Calu3 (cell line): Measurements from ENCODE around the gene HEMGN. TPM values are rescaled to one million over a fixed set of nuclear protein-coding genes. Genes with fewer than 3 reads are reported as not detected.

Experiments
- BruUV-seq: library from RNA; stranded (reverse); fragments of 400-500 nt; replicated peaks from 2 replicates; lab custom pipeline; 2021; lab: Mats Ljungman, UMichigan
- CTCF ChIA-PET: fragments of 300-600 bp; sonication (Branson Sonifier 250); formaldehyde crosslinking; loops from one replicate; lab custom pipeline; 2022; ENCODE audit warnings: antibody characterized with exemption; lab: Charles Lee
- DNase-seq: peaks from one replicate; pipeline ENCODE4 v3.0.0; 2022
- H3K27ac Mint-ChIP-seq: one replicate; pipeline ENCODE4 v1.8.0; 2022; ENCODE audit warnings: mixed read lengths; ENCODE audit not compliant: unreplicated experiment
- H3K27me3 Mint-ChIP-seq: one replicate; pipeline ENCODE4 v1.8.0; 2022; ENCODE audit warnings: mixed read lengths; ENCODE audit not compliant: unreplicated experiment
- H3K36me3 Mint-ChIP-seq: one replicate; pipeline ENCODE4 v1.8.0; 2022; ENCODE audit warnings: mild to moderate bottlenecking, moderate library complexity, mixed read lengths; ENCODE audit not compliant: insufficient read depth, unreplicated experiment
- H3K4me1 Mint-ChIP-seq: one replicate; pipeline ENCODE4 v1.8.0; 2022; ENCODE audit warnings: mild to moderate bottlenecking, low read depth, mixed read lengths; ENCODE audit not compliant: unreplicated experiment
- H3K4me3 Mint-ChIP-seq: one replicate; pipeline ENCODE4 v1.8.0; 2022; ENCODE audit warnings: mild to moderate bottlenecking, low read depth, moderate library complexity, mixed read lengths; ENCODE audit not compliant: unreplicated experiment
- H3K9me3 Mint-ChIP-seq: one replicate; pipeline ENCODE4 v1.8.0; 2022; ENCODE audit warnings: low read depth, mixed read lengths; ENCODE audit not compliant: unreplicated experiment
- intact Hi-C: fragments of 100-400 bp; cut with micrococcal nuclease; formaldehyde crosslinking; loops from one replicate; pipeline ENCODE4 v1.10.0; 2022; ENCODE audit not compliant: unreplicated experiment
- total RNA-seq: library from RNA; stranded (reverse); gene quantifications from 2 replicates; pipeline ENCODE4 v1.2.3, GENCODE V29; 2022
- TF ChIP-seq, protein P1 (sequence below): fragments of 200-600 bp; IDR thresholded peaks from one replicate; pipeline ENCODE4 v1.8.0; 2022; ENCODE audit warnings: antibody characterized with exemption; ENCODE audit not compliant: unreplicated experiment

HEMGN gene
- total RNA-seq, 1 experiment from 2014 or later, result not detected

DNA sequence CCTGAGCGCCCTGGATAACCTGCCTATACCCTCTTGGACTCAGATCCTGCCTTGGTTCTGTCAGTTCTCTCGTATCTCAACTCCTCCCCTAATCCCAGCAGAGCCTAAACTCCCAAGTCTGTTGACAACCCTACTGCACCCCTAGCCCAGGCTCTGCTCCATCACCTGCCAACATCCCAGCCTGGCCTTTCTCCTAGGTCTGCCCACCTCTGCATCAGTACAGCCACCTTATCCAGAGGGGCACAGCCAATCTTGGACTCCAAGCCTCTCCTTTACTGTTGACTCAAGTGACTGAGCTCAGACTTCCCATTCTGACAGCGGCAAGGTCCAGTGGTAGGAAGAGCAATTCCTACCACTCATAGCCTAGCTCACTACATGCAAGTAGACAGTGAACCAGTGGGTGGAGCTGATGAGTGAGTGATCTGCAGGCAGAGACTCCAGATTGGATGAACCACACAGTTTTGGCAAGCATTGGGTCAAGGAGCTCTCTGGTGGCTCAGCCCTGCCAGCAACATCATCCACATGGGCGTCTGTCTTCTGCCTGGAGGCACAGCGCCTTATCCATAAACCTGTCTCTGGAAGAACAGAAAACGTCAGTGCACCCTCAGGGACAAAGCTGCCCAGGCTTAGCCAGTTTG, 42.2 kb downstream of the HEMGN start:
- BruUV-seq, result no TSS peak
- no peak overlapping the region for H3K27ac Mint-ChIP-seq
- H3K4me3 Mint-ChIP-seq, result no peak overlapping the region
- H3K27me3 Mint-ChIP-seq, result no peaks in the 10 kb centered on the region
- no peaks in the 10 kb centered on the region for H3K9me3 Mint-ChIP-seq
- no peaks in the 10 kb centered on the region for H3K36me3 Mint-ChIP-seq
- TF ChIP-seq, protein P1, sequence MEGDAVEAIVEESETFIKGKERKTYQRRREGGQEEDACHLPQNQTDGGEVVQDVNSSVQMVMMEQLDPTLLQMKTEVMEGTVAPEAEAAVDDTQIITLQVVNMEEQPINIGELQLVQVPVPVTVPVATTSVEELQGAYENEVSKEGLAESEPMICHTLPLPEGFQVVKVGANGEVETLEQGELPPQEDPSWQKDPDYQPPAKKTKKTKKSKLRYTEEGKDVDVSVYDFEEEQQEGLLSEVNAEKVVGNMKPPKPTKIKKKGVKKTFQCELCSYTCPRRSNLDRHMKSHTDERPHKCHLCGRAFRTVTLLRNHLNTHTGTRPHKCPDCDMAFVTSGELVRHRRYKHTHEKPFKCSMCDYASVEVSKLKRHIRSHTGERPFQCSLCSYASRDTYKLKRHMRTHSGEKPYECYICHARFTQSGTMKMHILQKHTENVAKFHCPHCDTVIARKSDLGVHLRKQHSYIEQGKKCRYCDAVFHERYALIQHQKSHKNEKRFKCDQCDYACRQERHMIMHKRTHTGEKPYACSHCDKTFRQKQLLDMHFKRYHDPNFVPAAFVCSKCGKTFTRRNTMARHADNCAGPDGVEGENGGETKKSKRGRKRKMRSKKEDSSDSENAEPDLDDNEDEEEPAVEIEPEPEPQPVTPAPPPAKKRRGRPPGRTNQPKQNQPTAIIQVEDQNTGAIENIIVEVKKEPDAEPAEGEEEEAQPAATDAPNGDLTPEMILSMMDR, result no peak
- intact Hi-C loops, result no loop called here
- CTCF ChIA-PET, result no interaction called here
- no peak for DNase-seq
- H3K4me1 Mint-ChIP-seq, result no peaks in the 10 kb centered on the region

DNA sequence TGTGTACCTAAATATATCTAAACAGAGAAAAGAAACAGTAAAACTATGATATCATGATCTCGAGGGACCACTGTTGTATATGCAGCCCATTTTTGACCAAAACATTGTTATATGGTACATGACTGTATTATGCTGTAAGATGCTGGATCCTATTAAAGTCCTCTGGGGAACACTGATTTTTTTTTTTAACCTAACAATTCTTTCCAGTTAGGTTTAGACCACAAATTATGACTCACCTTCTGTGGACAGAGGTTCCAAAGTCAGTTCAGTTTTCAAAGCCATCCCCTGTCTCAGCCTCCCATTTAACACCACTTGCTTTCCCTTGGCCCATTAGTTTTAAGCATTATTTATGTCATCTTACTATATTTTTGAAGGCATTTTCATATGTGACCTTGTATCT, 42.8 kb downstream of the HEMGN start:
- CTCF ChIA-PET, result no interaction called here

DNA sequence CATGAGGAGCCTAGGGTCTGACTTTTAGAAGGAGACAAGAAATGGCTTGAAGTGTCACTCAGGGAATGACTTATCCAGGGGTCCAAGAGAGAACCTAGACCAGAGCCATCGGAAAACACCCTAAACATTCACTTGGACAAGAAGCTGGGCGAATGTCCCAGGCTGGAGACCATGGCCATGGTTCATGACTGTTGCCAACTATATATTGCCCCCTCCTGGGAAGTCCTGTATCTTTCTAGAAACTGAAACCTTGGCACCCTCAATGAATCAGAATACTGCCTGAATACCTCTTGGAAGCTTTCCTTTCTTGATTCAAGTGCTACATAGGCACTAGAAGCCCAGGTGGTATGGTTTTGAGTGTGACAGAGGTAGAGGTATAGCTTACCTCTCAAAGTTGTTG, 45.6 kb downstream of the HEMGN start:
- H3K4me3 Mint-ChIP-seq, result no peak overlapping the region
- no peaks in the 10 kb centered on the region for H3K36me3 Mint-ChIP-seq
- no peaks in the 10 kb centered on the region for H3K9me3 Mint-ChIP-seq
- CTCF ChIA-PET, result no interaction called here
- H3K27ac Mint-ChIP-seq, result no peak overlapping the region
- DNase-seq, result no peak
- intact Hi-C loops, result no loop called here
- TF ChIP-seq, protein P1, result no peak
- no peaks in the 10 kb centered on the region for H3K4me1 Mint-ChIP-seq
- no TSS peak for BruUV-seq
- no peaks in the 10 kb centered on the region for H3K27me3 Mint-ChIP-seq

More for the DNA sequence above, 42.8 kb downstream of the HEMGN start:
- BruUV-seq, result no TSS peak
- H3K4me1 Mint-ChIP-seq, result no peaks in the 10 kb centered on the region
- no peaks in the 10 kb centered on the region for H3K27me3 Mint-ChIP-seq
- no peaks in the 10 kb centered on the region for H3K36me3 Mint-ChIP-seq
- no peak overlapping the region for H3K27ac Mint-ChIP-seq
- TF ChIP-seq, protein P1, result no peak
- no peak overlapping the region for H3K4me3 Mint-ChIP-seq
- intact Hi-C loops, result no loop called here
- H3K9me3 Mint-ChIP-seq, result no peaks in the 10 kb centered on the region
- DNase-seq, result no peak

DNA sequence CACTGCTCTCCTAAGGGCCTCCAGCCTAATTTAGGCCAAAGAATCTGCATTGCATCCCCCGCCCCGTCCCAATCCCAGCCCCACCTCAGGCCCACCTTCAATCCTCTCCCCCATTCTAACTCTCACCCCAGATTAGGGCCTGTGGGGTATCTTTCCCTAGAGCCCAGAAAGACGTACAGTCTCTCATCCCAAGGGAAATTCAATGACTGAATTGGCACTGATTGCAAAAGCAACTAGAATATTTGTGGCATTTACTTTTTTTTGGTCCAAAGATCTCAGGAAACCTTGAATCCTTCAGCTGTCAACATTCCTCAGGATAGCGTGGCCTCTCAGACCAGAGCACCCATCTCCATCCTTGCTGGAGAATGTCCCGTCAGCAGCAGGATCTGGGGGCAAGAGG, 46.2 kb downstream of the HEMGN start:
- no peaks in the 10 kb centered on the region for H3K4me1 Mint-ChIP-seq
- DNase-seq, result no peak
- H3K36me3 Mint-ChIP-seq, result no peaks in the 10 kb centered on the region
- CTCF ChIA-PET, result no interaction called here
- TF ChIP-seq, protein P1, result no peak
- H3K27ac Mint-ChIP-seq, result no peak overlapping the region
- H3K27me3 Mint-ChIP-seq, result no peaks in the 10 kb centered on the region
- no peaks in the 10 kb centered on the region for H3K9me3 Mint-ChIP-seq
- H3K4me3 Mint-ChIP-seq, result no peak overlapping the region
- intact Hi-C loops, result no loop called here
- no TSS peak for BruUV-seq
